Ovary (tissue), 3 donors: Measurements from ENCODE around the gene CYB5R4.

Source experiments
- CTCF ChIP-seq, 3 donors: fragments of 450-650 bp in 2 of 3; fragments of 200-600 bp in 1 of 3; IDR thresholded peaks; one replicate each; pipeline versions ENCODE4 v1.5.1 to v1.8.0; 2016 to 2022; ENCODE audit warnings: antibody characterized with exemption in 3 of 3, mild to moderate bottlenecking in 1 of 3
- EP300 ChIP-seq: sonication (generic); formaldehyde crosslinking; IDR thresholded peaks from one replicate; pipeline ENCODE4 v1.6.1; 2017; ENCODE audit warnings: antibody characterized with exemption
- POLR2A ChIP-seq: fragments of 450-650 bp; IDR thresholded peaks from one replicate; pipeline ENCODE4 v1.6.1; 2017; ENCODE audit warnings: antibody characterized with exemption, mild to moderate bottlenecking, moderate library complexity
- donor health status: DM: no; HTN: no; CAD: no.

GRCh38 chr6:83875843-83876242 lies 16.4 kb downstream of the CYB5R4 start:
- TF ChIP-seq CTCF (IDR thresholded peaks at IDR 0.05) (no peak), EP300 (no peak), POLR2A (no peak)
